ENCODE measurements around the gene GAGE13.
"Not testable (repeated sequence)": the region's sequence is repeated elsewhere in the genome, so short reads cannot be mapped to it uniquely, and the experiment has no call there.

GAGE13 gene

DNA sequence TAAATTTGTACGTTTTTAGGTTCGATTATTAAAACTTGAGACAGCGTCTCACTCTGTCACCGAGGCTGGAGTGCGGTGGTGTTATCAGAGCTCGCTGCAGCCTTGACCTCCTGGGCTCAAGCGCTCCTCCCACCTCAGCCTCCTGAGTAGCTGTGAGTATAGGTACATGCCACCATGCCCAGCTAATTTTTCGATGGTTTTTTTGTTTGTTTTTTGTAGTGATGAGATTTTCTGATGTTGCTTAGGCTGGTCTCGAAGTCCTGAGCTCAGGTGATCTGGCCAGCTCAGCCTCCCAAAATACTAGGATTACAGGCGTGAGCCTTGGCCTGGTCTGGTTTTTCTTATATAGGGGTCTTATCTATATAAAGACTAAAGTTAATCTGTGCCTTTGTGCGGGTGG lies 961 bp upstream of the GAGE13 start:
- not testable (repeated sequence) for DNase-seq (ENCODE audit: low read depth in 2 of 2)

DNA sequence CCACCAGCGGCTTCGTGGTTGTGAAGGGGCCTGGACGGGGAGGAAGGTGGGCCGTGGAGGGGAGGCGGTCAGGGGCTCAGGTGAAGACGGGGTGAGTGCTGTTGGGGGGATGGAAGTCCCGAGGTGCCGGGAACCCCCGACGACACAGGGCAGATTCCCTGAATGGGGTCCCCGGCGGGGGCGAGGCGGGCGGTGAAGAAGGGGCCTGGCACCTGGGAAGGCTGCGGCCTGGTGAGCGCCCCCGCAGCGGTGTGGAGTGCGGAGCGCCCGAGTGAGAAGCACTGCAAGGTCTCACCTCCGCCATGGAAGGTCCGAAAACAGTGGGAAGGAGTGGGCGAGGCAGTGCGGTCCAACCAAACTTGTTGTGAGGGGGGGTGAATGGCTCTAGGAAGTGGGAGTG lies 459 bp downstream of the GAGE13 start:
- not testable (repeated sequence) for DNase-seq (ENCODE audit: low read depth in 2 of 2)

DNA sequence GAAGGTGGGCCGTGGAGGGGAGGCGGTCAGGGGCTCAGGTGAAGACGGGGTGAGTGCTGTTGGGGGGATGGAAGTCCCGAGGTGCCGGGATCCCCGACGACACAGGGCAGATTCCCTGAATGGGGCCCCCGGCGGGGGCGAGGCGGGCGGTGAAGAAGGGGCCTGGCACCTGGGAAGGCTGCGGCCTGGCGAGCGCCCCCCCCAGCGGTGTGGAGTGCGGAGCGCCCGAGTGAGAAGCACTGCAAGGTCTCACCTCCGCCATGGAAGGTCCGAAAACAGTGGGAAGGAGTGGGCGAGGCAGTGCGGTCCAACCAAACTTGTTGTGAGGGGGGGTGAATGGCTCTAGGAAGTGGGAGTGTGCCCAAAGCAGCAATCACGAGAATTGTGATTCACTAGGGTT lies 10.1 kb downstream of the GAGE13 start:
- DNase-seq (ENCODE audit: low read depth in 2 of 2) = not testable (repeated sequence)

DNA sequence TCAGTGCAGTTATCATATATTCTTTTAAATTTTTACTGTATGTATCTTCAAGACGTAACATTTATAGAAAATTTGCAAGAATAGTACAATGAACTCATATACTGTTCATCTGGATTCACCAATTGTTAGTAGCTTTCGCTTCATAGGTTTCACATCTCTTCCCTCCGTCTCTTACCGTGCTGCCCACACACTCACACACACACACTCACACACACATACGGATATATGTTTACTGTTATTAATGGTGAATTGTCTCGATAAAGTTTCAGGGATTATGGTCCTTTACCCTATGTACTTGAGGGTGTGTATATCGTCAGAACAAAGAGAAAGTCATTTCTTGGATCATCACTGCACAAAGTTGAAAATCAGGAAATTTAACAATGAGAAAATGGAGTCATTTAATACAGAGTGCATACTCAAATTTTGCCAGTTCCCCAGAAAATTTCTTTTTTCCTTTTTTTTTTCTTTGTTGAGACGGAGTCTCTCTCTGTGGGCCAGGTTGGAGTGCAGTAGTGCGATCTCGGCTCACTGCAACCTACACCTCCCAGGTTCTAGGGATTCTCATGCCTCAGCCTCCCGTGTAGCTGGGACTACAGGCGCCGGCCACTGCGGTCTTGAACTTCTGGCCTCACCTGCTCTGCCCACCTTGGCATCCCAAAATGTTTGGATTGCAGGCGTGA lies 13.3 kb downstream of the GAGE13 start:
- DNase-seq (ENCODE audit: low read depth in 2 of 2) = not testable (repeated sequence)

DNA sequence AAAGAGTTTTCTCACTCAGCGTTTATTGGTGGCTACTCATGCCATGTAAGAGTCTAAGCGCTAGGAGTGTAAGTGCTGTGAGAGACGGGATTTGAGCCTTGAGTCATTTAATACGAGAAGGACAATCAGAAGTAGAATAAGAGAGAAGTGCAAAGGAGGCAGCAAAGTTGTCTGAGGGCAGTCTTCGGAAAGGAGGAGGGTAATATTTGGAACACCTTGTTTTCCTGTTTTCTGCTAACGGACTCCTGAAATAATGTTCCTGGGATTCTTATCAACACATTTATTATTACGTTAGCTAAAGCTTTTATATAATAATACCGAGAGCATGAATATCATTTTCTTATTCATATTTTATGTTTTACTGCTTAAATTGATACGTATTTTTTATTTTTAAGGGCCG lies 14.0 kb downstream of the GAGE13 start:
- not testable (repeated sequence) for DNase-seq (ENCODE audit: low read depth in 2 of 2)

DNA sequence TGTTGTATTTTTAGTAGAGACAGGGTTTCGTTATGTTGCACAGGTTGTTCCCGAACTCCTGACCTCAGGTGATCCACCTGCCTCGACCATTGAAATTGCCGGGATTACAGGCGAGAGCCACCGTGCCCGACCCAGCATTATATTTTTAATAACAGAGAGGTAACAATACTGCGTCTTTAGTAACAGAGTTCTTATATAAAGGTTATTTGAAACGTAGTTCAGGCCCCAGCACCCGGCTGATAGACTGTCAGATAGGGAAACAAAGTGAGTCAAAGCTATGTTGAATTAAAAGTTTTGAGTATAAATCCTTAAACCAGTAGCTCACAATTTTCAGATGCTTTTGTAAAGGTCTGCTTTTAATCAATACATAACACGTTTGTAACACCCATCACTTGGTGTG lies 14.8 kb downstream of the GAGE13 start:
- DNase-seq (ENCODE audit: low read depth in 2 of 2) = not testable (repeated sequence)
